ENCODE data around the gene MYH16.
"Not testable (repeated sequence)": the region's sequence is repeated elsewhere in the genome, so short reads cannot be mapped to it uniquely, and the experiment has no call there.

MYH16 gene

DNA sequence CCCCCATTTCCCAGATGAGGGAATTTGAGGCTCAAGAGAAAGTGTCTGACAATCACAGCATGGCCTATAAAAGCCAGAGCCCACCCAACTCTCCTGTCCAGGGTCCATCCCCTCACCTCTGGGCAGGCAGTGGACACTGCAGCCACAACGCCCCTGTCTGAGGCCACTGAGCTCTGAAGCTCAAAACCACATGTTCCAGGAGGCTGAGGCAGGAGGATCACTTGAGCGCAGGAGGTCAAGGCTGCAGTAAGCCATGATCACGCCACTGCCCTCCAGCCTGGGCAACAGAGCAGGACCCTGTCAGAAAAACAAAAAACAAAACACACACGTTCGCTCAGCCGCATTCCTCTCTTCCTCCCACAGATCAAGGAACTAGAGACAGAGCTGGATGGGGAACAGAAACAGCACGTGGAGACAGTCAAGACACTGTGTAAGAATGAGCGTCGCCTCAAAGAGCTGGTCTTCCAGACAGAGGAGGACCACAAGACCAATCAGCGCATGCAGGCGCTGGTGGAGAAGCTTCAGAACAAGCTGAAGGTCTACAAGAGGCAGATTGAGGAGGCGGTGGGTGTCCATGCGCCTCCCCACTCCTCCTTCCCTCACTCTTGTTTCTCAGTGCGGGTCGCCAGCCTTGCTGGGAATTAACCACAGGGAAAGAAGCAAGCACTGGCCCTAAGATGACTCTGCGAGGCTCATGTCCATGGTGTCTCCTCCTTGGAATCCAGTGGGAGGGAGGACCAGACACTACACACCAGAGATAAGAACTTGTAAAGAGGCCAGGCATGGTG lies 33.0 kb downstream of the MYH16 start:
- no peak for DNase-seq (ENCODE audit: low spot score)

DNA sequence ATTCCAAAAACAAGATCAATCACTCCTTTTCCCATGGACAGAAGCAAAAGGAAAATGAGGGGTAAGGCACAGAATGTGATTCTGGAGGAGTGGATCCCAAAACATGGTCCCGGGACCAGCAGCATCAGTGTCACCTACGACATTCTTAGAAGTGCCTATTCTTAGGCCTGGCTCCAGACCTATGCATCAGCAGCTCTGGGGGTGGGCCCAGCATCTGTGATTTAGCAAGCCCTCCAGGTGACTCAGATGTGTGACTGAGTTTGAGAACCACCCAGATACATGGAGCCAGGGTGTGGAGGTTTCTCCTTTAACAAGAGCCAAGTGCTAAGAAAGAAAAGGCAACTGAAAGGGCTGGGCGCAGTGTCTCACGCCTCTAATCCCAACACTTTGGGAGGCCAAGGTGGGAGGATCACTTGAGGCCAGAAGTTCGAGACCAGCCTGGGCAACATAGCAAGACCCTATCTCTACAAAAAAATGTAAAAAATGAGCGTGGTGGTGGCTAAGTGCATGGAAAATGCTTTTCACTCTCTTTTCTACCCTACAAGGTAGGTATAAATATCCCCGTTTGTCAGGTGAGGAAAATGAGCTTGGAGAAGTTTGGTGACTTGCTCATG lies 35.9 kb downstream of the MYH16 start:
- DNase-seq (ENCODE audit: low spot score), result no peak

DNA sequence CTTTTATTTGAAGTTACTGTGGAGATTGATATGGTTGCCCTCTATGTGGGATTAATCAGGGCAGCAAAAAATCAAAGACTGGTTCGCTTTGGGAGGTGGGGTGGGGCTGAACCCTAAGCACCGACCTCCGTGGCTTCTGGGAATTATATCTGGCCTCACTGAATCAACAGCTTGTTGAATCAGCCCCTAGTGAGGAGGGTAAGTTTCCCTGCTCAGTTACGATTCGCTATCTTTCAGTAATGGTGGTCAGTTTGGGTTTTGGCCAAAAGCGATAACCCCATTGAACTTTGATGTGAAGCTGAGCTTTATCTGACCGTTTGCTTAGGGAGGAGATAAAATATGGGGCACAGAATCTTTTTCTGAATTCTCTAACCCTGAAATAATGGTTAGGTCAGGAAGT lies 36.5 kb downstream of the MYH16 start:
- no peak for DNase-seq (ENCODE audit: low spot score)

DNA sequence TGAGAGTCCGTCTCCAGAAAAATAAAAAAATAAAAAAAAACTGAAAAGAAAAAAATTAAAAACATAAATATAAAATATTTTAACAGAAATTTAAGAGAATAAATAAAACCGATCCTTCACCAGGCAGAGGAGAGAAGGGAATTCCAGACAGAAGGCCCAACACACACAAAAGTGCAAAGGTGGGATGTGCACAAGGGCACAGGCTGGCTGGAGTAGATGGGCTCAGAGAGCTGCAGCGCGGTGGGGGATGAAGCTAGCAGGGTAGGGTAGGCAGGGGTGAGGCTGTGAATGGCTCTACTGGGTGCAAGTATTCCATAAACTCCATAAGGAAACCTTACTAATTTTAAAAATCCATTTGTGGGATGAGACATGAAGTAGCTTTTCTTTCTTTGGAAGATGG lies 37.4 kb downstream of the MYH16 start:
- no peak for DNase-seq (ENCODE audit: low spot score)

DNA sequence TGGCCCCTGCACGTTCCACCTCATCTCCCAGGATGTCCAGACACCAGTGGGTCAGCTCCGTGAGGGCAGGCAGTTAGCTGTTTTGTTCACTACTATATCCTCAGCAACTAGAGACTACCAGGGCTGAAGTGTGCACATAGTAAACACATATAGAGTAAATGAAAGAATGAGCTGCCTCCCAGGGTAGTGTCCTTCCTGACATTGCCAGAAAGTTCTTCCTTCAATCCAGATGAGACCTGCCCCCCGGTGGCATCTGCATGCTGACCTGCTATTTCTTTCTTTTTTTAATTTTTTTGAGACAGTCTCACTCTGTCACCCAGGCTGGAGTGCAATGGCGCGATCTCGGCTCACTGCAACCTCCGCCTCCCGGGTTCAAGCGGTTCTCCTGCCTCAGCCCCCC lies 39.1 kb downstream of the MYH16 start:
- DNase-seq (ENCODE audit: low spot score), result no peak

DNA sequence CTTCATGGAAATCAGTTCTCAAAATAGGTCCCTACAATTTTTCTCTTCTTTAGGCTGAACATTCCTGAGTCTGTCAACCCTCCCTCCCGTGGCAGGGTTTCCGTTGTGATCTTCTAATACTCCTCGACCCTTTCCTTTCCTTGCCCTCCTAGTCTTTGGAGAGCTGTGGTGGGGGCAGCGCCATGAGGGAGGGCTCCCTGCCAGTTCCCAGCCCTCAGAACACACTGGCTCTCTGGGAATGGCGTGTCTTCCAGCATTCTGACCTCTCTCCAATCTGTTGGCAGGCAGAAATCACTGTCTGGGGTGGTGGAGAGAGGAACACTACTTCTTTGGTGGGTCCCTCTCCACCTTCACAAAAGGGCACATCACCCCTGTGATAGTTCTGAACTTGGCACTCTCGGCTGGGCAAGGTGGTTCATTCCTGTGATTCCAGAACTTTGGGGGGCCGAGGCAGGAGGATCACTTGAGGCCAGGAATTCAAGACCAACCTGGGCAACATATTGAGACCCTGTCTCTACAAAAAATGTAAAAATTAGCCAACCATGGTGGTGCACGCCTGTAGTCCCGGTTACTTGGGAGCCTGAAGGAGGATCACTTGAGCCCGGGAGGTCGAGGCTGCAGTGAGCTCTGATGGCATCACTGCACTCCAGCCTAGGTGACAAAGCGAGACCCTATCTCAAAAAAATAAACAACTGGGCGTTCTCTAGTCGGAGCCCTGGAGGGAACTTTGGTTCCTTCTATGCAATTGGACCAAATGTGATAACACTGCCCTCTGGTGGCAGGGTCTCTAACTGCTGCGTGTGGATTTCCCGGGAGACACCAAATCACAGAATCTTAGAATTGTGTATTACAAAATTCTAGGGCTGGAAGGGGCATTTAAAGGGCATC lies 39.9 kb downstream of the MYH16 start:
- peak; percentile 75 for DNase-seq (ENCODE audit: low spot score)

DNA sequence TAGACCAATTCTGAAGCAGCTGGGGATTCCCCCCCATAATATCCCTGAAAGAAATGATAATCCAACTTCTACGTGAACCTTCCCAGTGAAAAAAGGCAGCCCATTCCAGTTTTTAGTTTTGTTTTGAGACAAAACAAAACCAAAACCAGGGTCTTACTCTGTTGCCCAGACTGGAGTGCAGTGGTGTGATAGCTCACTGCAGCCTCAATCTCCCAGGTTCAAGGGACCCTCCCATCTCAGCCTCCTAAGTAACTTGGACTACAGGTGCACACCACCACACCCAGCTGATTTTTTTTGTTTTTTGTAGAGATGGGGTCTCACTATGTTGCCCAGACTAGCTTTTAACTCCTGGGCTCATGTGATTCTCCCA lies 40.5 kb downstream of the MYH16 start:
- no peak for DNase-seq (ENCODE audit: low spot score)

DNA sequence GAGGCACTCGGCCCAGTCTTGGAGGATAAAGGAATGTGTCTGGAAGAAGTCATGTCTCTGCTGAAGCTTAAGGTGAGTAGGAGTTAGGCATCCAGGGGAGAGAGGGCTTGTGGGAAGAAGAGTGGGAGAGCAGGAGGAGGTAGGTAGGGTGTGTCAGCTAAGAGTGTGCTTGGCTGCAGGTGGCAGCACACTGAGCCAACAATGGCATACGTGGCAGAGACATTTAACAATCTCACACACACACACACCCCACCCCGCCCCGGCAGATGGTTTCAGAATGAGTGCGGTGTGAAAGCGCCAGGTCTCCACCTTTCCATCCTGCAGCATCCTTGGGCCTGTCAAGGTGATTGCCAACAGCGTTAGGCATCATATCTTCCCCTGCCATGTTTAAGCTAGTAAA lies 41.9 kb downstream of the MYH16 start:
- peak; percentile 46 for DNase-seq (ENCODE audit: low spot score)

DNA sequence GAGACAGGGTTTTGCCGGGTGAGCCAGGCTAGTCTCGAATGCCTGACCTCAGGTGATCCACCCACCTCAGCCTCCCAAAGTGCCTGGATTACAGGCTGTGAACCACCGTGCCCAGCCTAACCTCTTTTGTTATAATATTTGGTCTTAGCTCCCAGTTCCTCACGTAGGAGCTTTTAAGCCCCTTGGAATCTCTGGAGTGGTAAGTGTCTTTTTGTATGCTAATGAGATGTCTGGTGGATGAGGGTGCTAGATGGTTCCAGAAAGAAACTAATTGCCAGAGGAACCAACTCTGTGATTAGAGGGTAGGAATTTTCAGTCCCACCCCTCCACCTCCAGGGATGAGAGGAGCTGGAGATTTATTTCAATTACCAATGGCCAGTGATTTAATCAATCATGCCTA lies 47.7 kb downstream of the MYH16 start:
- DNase-seq (ENCODE audit: low spot score), result no peak

DNA sequence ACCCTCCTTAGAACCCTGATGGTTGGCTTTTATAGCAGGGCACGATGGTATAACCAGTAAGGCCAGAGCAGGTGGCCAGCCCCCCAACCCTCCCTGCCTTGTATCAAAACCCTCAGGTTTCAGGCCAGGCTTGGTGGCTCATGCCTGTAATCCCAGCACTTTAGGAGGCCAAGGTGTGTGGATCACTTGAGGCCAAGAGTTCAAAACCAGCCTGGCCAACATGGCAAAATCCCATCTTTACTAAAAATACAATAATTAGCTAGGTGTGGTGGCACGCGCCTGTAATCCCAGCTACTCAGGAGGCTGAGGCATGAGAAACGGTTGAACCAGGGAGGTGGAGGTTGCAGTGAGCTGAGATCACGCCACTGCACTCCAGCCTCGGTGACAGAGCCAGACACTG lies 50.0 kb downstream of the MYH16 start:
- not testable (repeated sequence) for DNase-seq (ENCODE audit: low spot score)

DNA sequence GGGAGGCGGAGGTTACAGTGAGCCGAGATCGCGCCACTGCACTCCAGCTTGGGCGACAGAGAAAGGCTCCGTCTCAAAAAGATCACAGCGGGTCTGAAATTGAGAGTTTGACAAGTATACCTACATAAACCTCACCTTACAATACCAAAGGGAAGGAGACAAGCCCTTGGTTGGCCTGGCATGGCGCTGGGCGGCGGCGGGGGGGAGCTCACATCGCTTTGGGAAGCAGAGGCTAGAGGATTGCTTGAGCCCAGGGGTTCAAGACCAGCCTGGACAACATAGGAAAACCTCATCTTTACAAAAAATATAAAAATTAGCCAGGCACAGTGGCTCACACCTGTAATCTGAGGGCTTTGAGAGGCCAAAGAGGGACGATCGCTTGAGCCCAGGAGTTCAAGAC lies 51.9 kb downstream of the MYH16 start:
- no peak for DNase-seq (ENCODE audit: low spot score)

DNA sequence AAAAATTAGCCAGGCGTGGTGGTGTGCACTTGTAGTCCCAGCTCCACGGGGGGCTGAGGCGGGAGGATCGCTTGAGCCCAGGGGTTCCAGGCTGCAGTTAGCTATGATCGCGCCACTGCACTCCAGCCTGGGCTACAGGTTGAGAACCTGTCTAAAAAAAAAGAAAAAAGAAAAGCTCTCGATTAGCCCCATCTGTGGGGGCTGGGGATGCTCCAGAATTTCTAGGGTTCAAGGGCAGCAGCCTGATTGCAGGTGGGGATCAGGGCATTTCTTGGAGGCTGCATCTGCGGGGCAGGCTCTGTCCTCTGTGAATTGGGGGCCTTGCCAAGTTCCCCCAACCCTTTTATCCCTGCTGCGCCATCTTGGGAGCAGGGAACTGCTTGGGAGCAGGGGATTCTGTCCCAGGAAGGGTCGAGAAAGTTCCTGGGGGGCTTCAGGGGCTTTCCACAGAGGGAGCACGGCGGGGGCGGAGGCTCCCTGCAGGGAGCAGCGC lies 52.4 kb downstream of the MYH16 start:
- DNase-seq (ENCODE audit: low spot score), result no peak

DNA sequence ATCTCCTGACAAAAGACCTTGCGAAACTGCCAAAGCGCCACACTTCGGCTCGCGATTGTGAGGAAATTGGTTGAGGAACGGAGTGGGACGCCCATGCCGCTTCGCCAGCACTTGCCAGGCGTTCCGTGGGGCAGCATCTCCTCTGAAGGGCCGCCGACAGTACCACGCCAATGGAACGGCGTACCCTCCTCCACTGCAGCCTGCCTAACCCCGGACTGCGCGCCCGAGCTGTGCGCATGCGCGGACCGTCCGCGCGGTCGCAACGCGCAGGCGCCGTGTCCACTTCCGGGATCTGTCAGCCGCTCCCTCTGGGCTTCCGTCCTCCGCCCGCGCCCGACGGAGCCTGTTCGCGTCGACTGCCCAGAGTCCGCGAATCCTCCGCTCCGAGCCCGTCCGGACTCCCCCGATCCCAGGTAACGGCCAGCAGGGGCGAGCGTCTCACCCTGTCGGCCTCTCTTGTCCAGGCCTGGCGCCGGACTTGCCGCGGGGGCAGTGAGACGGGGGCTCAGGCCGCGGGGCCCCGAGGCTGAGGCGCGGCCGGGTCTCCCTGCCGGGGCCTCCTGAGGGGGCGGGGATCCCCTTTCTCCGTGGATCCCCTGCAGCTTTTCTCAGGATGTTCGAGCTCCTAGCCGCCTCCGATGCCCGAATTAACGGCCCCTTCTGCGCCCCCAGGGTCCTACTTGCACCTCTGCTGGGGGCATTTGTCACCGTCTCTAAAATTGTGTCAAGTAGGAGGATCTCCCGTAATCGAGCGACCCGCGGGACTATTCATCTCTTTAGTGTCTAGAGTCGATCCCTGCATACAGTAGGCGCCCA lies 53.2 kb downstream of the MYH16 start, which contains the start of gene ARPC1A:
Gene ARPC1A, plus strand, starts transcription at position 307 of the 816 bp plus-strand sequence. CDS start 7,456 bp downstream, outside the sequence.
- DNase-seq (ENCODE audit: low spot score), result peak; percentile 99

DNA sequence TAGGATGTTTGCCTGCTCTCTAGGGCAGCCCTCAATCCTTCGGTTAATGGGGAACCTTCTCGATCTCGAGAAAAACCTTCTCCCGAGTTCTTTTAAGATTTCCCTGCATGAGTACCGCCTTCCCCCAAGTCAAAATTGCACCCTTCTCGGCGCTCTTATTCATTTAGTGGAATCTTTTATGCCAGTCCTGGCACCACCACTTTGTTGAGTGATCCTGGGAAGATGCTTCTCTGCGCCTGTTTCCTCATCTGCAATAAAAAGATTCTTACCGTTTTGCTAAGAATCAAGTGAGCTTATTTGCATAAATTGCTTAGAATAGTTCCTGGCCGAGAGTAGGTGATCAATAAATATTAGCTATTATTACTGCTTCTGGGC lies 53.8 kb downstream of the MYH16 start:
- no peak for DNase-seq (ENCODE audit: low spot score)

DNA sequence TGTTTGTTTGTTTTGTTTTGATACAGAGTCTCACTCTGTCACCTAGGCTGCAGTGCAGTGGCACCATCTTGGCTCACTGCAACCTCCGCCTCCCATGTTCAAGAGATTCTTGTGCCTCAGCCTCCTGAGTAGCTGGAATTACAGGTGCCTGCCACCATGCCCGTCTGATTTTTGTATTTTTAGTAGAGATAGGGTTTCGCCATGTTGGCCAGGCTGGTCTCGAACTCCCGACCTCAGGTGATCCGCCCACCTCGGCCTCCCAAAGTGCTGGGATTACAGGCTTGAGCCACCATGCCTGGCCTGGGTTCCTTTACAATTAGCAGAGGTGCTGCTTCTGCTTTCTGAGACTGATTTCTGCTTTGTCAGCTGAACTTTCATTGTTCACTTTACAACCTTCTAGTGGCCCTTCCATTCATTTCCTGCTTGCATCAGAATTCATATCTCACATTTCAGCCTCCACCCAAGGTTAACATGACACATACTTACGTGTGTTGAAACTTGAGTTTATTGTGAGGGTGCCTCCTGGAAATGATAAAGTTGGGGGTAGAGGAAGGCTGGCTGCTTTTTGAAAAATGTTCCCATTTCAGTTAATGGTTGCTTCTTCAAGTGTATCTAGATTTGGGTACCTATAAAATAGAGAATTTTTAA lies 57.8 kb downstream of the MYH16 start:
- DNase-seq (ENCODE audit: low spot score), result peak; percentile 85

DNA sequence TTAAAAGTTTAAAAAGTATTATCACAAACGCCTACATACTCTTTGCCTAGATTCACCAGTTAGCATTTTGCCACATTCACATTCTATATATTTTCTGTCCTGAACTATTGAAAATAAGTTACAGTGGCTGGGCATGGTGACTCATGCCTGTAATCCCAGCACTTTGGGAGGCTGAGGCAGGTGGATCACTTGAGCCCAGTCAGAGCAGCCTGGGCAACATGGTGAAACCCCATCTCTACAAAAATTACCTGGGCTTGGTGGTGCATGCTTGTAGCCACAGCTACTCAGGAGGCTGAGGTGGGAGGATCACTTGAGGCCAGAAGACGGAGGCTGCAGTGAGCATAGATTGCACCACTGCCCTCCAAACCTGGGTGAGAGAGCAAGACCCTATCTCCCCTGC lies 58.4 kb downstream of the MYH16 start:
- no peak for DNase-seq (ENCODE audit: low spot score)

DNA sequence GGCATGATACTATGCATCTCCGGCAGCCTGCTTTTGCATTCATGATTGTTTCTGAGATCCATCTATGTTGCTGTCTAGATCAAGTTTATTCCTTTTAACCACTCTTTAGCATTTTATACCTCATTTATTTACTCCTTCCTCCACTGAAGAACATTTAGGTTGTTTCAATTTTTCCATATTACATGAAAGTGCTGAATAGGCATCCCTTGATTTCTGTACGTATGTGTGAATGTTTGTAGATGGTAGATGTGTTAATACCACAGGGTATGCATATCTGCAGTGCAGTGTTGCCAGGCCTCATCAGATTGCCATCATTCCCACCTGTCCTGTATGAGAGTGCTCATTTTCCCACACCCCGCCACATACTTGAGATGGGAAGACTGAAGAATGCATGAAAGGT lies 67.0 kb downstream of the MYH16 start:
- DNase-seq (ENCODE audit: low spot score), result no peak

DNA sequence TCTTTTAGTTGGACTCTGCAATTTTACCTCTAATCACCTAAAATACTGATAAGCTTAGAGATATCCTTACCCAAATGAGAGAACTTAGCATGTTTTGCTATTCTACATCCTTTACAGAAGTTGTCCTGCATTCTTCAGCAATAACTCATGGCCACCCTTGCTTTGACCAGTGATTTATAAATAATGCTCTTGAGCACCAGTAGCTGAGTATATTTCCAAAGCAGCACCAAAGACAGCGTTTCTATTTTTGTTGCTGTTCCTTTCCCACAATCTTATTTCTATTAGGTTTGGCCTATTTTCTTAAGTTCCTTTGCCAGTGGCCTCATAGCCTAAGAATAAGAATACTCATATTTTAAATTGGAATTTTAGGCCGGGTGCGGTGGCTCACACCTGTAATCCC lies 68.0 kb downstream of the MYH16 start:
- no peak for DNase-seq (ENCODE audit: low spot score)

DNA sequence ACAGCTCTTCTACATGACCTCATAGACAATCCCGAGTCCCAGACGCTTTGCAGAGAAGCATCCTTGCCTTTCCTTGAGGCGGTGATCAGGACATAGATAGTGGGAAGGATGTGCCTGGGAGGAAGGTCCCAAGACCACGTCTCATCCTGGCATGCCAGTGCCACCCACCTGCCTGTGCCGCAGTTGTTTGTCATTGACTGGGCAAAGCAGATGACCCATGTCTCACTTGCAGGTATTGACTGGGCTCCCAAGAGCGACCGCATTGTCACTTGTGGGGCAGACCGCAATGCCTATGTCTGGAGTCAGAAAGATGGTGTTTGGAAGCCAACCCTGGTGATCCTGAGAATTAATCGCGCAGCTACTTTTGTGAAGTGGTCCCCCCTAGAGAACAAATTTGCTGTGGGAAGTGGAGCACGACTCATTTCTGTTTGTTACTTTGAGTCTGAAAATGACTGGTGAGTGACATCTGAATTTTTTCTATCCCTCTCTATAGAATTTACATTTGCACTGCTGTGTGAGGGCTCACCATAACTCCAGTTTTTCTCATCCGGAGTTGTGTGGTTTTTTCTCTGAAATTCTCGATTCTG lies 71.5 kb downstream of the MYH16 start:
- no peak for DNase-seq (ENCODE audit: low spot score)

DNA sequence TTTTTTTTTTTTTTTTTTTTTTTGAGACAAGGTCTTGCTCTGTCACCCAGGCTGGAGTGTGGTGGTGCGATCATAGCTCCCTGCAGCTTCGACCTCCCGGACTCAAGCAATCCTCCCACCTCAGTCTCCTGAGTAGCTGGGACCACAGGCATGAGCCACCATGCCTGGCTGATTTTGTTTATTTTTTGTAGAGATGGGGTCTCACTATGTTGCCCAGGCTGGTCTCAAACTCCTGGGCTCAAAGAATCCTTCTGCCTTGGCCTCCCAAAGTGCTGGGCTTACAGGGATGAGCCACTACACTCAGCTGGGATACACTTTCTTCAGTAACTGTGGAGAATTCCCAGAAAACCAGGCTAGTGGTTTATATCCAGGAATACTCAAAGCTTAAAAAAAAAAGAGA lies 78.0 kb downstream of the MYH16 start:
- not testable (repeated sequence) for DNase-seq (ENCODE audit: low spot score)

DNA sequence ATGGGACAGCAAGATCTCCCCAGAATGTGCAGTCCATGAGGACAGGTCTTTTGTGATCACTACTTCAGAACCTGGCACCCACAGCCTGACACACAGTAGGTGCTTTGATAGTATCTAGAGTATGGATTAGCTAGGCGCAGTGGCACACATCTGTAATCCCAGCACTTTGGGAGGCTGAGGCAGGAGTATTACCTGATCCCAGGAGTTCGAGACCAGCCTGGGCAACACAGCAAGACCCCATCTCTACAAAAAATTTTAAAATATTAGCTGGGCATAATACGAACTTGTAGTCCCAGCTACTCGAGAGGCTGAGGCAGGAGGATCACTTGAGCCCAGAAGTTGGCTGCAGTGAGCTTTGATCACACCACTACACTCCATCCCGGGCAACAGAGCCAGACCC lies 79.6 kb downstream of the MYH16 start:
- DNase-seq (ENCODE audit: low spot score), result no peak

Measured in LoVo (cell line).